Panc1 (cell line): ENCODE measurements around the gene UNC80. TPM values are rescaled to one million over a fixed set of nuclear protein-coding genes. Genes with fewer than 3 reads are reported as not detected.

ENCODE experiments used
- ATAC-seq: fragments of 200-7000 bp; cut with Tn5 transposase; 2 replicates; pipeline ENCODE4 v1.9.1; 2020; ENCODE audit warnings: mild to moderate bottlenecking, moderate library complexity
- BruUV-seq: library from RNA; stranded (reverse); fragments of 400-500 nt; replicated peaks from 2 replicates; lab custom pipeline; 2021; lab: Mats Ljungman, UMichigan
- CTCF ChIA-PET: fragments of 300-600 bp; sonication (Branson Sonifier 250); formaldehyde crosslinking; loops from one replicate; lab custom pipeline; 2022; ENCODE audit warnings: antibody characterized with exemption; lab: Charles Lee
- POLR2A ChIA-PET: fragments of 300-600 bp; sonication (Branson Sonifier 250); formaldehyde crosslinking; loops from one replicate; lab custom pipeline; 2022; ENCODE audit warnings: antibody characterized with exemption; lab: Charles Lee
- DNase-seq: peaks from one replicate; pipeline ENCODE4 v3.0.0-alpha.2; 2010; ENCODE audit warnings: low read depth, low spot score
- H3K27ac ChIP-seq: 2 replicates; pipeline ENCODE4 v1.5.1; 2011; ENCODE audit warnings: mild to moderate bottlenecking, low read length, inconsistent platforms
- H3K27me3 ChIP-seq: fragments of 200-500 bp; sonication (Bioruptor generic); 2 replicates; pipeline ENCODE4 v1.6.0; 2014; ENCODE audit warnings: low read length, inconsistent platforms; ENCODE audit not compliant: control insufficient read depth, insufficient read depth
- H3K36me3 ChIP-seq: fragments of 200-500 bp; sonication (Bioruptor generic); 2 replicates; pipeline ENCODE4 v1.5.1; 2014; ENCODE audit warnings: inconsistent platforms, mild to moderate bottlenecking, low read length, moderate library complexity; ENCODE audit not compliant: control insufficient read depth, insufficient read depth
- H3K4me1 ChIP-seq: 2 replicates; pipeline ENCODE4 v1.5.1; 2011; ENCODE audit warnings: inconsistent platforms, mild to moderate bottlenecking, low read length, moderate library complexity; ENCODE audit not compliant: control insufficient read depth, insufficient read depth
- H3K4me3 ChIP-seq, 2 experiments: 2 replicates each; pipeline ENCODE4 v1.5.1; 2011 to 2012; ENCODE audit warnings: low read depth in 2 of 2, low read length in 2 of 2, mild to moderate bottlenecking in 2 of 2, inconsistent platforms in 1 of 2, moderate library complexity in 1 of 2
- H3K9me3 ChIP-seq: fragments of 200-500 bp; sonication (Bioruptor generic); 2 replicates; pipeline ENCODE4 v1.5.1; 2014; ENCODE audit warnings: low read depth, mild to moderate bottlenecking, inconsistent platforms, low read length, moderate library complexity; ENCODE audit not compliant: control insufficient read depth, insufficient read depth
- POLR2AphosphoS5 ChIP-seq: IDR thresholded peaks from 2 replicates; pipeline ENCODE4 v1.6.1; 2012; ENCODE audit warnings: mild to moderate bottlenecking, low read depth, low read length, moderate library complexity
- SIN3A ChIP-seq: IDR thresholded peaks from 2 replicates; pipeline ENCODE4 v1.6.1; 2012; ENCODE audit warnings: low read depth, mild to moderate bottlenecking, low read length, moderate library complexity, borderline replicate concordance; ENCODE audit not compliant: insufficient read depth
- TCF7L2 ChIP-seq: IDR thresholded peaks from 2 replicates; pipeline ENCODE4 v1.6.1; 2011; ENCODE audit warnings: mild to moderate bottlenecking, low read depth, low read length, inconsistent platforms
- in situ Hi-C: cut with HindIII; loops from 2 replicates; pipeline ENCODE4 v1.10.0; 2016; ENCODE audit warnings: low sequenced_read_pairs, low pct_unique_long_range_greater_than_20kb
- intact Hi-C: fragments of 100-400 bp; cut with micrococcal nuclease; formaldehyde crosslinking; loops from one replicate; pipeline ENCODE4 v1.10.0; 2022; ENCODE audit not compliant: unreplicated experiment
- total RNA-seq: library from RNA; stranded (reverse); gene quantifications from one replicate; pipeline ENCODE4 v1.2.1, GENCODE V29; 2021; ENCODE audit not compliant: unreplicated experiment
- TF ChIP-seq, protein P1 (sequence below): fragments of 450-650 bp; IDR thresholded peaks from 2 replicates; pipeline ENCODE4 v1.5.1; 2017; ENCODE audit warnings: mild to moderate bottlenecking
- TF ChIP-seq, protein P2 (sequence below), 2 experiments: IDR thresholded peaks; 2 replicates each; pipeline ENCODE4 v1.6.1; 2011 to 2012; ENCODE audit warnings: low read depth in 2 of 2, control low read depth in 1 of 2, low read length in 1 of 2, mild to moderate bottlenecking in 1 of 2, moderate library complexity in 1 of 2; ENCODE audit not compliant: insufficient read depth in 1 of 2

UNC80 gene
- total RNA-seq, 1 experiment from 2014 or later = 0.08 TPM

GRCh38 chr2:210009896-210010295 lies 238.3 kb downstream of the UNC80 start:
- peaks cover 3% of the 10 kb centered on the region; the same call in 1 of the 2 replicates for H3K4me1 ChIP-seq
- no peaks in the 10 kb centered on the region for H3K9me3 ChIP-seq
- intact Hi-C loops (no loop called here), in situ Hi-C loops (no loop called here)
- no peaks in the 10 kb centered on the region for H3K27me3 ChIP-seq
- ATAC-seq (no peak), DNase-seq (no peak)
- H3K36me3 ChIP-seq = peaks cover 20% of the 10 kb centered on the region
- no TSS peak for BruUV-seq
- no peak overlapping the region for H3K4me3 ChIP-seq
- H3K27ac ChIP-seq = no peak overlapping the region
- ChIA-PET CTCF (no interaction called here), POLR2A (no interaction called here)
- no peak for TF ChIP-seq TCF7L2
- no peak for TF ChIP-seq SIN3A
- TF ChIP-seq, protein P1, sequence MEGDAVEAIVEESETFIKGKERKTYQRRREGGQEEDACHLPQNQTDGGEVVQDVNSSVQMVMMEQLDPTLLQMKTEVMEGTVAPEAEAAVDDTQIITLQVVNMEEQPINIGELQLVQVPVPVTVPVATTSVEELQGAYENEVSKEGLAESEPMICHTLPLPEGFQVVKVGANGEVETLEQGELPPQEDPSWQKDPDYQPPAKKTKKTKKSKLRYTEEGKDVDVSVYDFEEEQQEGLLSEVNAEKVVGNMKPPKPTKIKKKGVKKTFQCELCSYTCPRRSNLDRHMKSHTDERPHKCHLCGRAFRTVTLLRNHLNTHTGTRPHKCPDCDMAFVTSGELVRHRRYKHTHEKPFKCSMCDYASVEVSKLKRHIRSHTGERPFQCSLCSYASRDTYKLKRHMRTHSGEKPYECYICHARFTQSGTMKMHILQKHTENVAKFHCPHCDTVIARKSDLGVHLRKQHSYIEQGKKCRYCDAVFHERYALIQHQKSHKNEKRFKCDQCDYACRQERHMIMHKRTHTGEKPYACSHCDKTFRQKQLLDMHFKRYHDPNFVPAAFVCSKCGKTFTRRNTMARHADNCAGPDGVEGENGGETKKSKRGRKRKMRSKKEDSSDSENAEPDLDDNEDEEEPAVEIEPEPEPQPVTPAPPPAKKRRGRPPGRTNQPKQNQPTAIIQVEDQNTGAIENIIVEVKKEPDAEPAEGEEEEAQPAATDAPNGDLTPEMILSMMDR = no peak
- TF ChIP-seq, protein P2, sequence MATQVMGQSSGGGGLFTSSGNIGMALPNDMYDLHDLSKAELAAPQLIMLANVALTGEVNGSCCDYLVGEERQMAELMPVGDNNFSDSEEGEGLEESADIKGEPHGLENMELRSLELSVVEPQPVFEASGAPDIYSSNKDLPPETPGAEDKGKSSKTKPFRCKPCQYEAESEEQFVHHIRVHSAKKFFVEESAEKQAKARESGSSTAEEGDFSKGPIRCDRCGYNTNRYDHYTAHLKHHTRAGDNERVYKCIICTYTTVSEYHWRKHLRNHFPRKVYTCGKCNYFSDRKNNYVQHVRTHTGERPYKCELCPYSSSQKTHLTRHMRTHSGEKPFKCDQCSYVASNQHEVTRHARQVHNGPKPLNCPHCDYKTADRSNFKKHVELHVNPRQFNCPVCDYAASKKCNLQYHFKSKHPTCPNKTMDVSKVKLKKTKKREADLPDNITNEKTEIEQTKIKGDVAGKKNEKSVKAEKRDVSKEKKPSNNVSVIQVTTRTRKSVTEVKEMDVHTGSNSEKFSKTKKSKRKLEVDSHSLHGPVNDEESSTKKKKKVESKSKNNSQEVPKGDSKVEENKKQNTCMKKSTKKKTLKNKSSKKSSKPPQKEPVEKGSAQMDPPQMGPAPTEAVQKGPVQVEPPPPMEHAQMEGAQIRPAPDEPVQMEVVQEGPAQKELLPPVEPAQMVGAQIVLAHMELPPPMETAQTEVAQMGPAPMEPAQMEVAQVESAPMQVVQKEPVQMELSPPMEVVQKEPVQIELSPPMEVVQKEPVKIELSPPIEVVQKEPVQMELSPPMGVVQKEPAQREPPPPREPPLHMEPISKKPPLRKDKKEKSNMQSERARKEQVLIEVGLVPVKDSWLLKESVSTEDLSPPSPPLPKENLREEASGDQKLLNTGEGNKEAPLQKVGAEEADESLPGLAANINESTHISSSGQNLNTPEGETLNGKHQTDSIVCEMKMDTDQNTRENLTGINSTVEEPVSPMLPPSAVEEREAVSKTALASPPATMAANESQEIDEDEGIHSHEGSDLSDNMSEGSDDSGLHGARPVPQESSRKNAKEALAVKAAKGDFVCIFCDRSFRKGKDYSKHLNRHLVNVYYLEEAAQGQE (IDR thresholded peaks at IDR 0.05; ENCODE audit: insufficient read depth in 1 of 2, low read depth in 2 of 2, low read length in 1 of 2) = no peak
- no peak for TF ChIP-seq POLR2AphosphoS5

DNA sequence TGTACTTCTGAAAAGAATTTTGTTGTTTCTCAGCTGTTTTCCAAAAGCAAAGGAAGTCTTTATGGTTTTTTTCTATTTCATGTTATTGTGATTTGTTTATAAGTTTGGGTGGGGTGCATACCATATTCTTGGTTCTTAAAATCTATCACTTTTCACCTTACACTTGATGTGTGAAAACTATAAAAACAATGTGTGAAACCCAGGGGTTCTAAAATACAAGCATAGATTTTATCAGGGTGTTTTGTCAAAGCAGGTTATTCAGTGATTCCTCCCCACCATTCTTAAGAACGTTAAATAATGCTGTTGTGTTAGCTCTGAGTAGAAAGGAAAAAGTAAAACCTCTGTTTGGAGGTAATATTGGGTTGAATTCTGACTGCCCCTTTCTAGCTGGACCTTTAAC lies 248.5 kb downstream of the UNC80 start:
- Histone ChIP-seq H3K36me3 (peaks cover 73% of the 10 kb centered on the region), H3K27ac (no peak overlapping the region), H3K9me3 (no peaks in the 10 kb centered on the region), H3K27me3 (no peaks in the 10 kb centered on the region), H3K4me1 (no peaks in the 10 kb centered on the region), H3K4me3 (no peak overlapping the region)
- CTCF ChIA-PET = no interaction called here
- no peak for DNase-seq
- in situ Hi-C loops = no loop called here
- intact Hi-C loops = no loop called here
- ATAC-seq = no peak
- TF ChIP-seq, protein P2 (IDR thresholded peaks at IDR 0.05; ENCODE audit: insufficient read depth in 1 of 2, low read depth in 2 of 2, low read length in 1 of 2) = no peak
- TF ChIP-seq, protein P1 = no peak
- TF ChIP-seq SIN3A (no peak), POLR2AphosphoS5 (no peak), TCF7L2 (no peak)
- POLR2A ChIA-PET = no interaction called here
- no TSS peak for BruUV-seq
